WTC11 (cell line): ENCODE data around the gene TMEM38A. TPM values are rescaled to one million over a fixed set of nuclear protein-coding genes. Genes with fewer than 3 reads are reported as not detected.

Experiments used
- EMX1 ChIP-seq: fragments of 250-450 bp; sonication (Bioruptor Pico); IDR thresholded peaks from 2 replicates; pipeline ENCODE4 v1.8.0; 2021; ENCODE audit warnings: mild to moderate bottlenecking
- ESRRA ChIP-seq: sonication (generic); formaldehyde crosslinking; IDR thresholded peaks from 2 replicates; pipeline ENCODE4 v1.8.1; 2022; ENCODE audit warnings: mild to moderate bottlenecking, missing genetic modification reagents, borderline replicate concordance
- FOXP1 ChIP-seq: sonication (generic); formaldehyde crosslinking; IDR thresholded peaks from 2 replicates; pipeline ENCODE4 v1.8.0; 2022; ENCODE audit warnings: missing genetic modification reagents, mild to moderate bottlenecking, moderate library complexity, borderline replicate concordance
- GABPB1 ChIP-seq: sonication (generic); formaldehyde crosslinking; IDR thresholded peaks from 2 replicates; pipeline ENCODE4 v1.8.1; 2023; ENCODE audit warnings: mild to moderate bottlenecking, missing genetic modification reagents
- GTF2I ChIP-seq: fragments of 250-450 bp; sonication (Bioruptor Pico); conservative IDR thresholded peaks from 2 replicates; pipeline ENCODE4 v1.4.0; 2021; ENCODE audit warnings: mild to moderate bottlenecking
- JAZF1 ChIP-seq: fragments of 250-450 bp; sonication (Bioruptor Pico); IDR thresholded peaks from 2 replicates; pipeline ENCODE4 v1.9.0; 2021; ENCODE audit warnings: moderate library complexity, mild to moderate bottlenecking, inconsistent platforms
- NR1H2 ChIP-seq: sonication (generic); formaldehyde crosslinking; IDR thresholded peaks from 2 replicates; pipeline ENCODE4 v1.9.0; 2021; ENCODE audit warnings: mild to moderate bottlenecking, moderate library complexity, missing genetic modification reagents
- OVOL2 ChIP-seq: fragments of 250-450 bp; sonication (Bioruptor Pico); IDR thresholded peaks from 2 replicates; pipeline ENCODE4 v1.9.0; 2021; ENCODE audit warnings: mild to moderate bottlenecking, borderline replicate concordance
- PRRX2 ChIP-seq: fragments of 250-450 bp; sonication (Bioruptor Pico); IDR thresholded peaks from 2 replicates; pipeline ENCODE4 v1.8.0; 2021; ENCODE audit warnings: mild to moderate bottlenecking
- ZNF232 ChIP-seq: sonication (generic); formaldehyde crosslinking; IDR thresholded peaks from 2 replicates; pipeline ENCODE4 v1.8.0; 2022; ENCODE audit warnings: mild to moderate bottlenecking, missing genetic modification reagents
- ZNF423 ChIP-seq: fragments of 250-450 bp; sonication (Bioruptor Pico); IDR thresholded peaks from 2 replicates; pipeline ENCODE4 v2.1.2; 2022; ENCODE audit warnings: mild to moderate bottlenecking, moderate library complexity
- total RNA-seq: library from RNA; stranded (reverse); gene quantifications from 3 replicates; pipeline ENCODE4 v1.2.3, GENCODE V29; 2021
- TF ChIP-seq, protein P1 (sequence below): sonication (generic); formaldehyde crosslinking; IDR thresholded peaks from 2 replicates; pipeline ENCODE4 v1.8.0; 2023; ENCODE audit warnings: mild to moderate bottlenecking, missing genetic modification reagents
- TF ChIP-seq, protein P2 (sequence below): sonication (generic); formaldehyde crosslinking; IDR thresholded peaks from 2 replicates; pipeline ENCODE4 v1.8.0; 2023; ENCODE audit warnings: missing genetic modification reagents
- TF ChIP-seq, protein P3 (sequence below): sonication (generic); formaldehyde crosslinking; IDR thresholded peaks from 2 replicates; pipeline ENCODE4 v1.8.1; 2023; ENCODE audit warnings: mild to moderate bottlenecking, missing genetic modification reagents, moderate library complexity
- TF ChIP-seq, protein P4 (sequence below): sonication (generic); formaldehyde crosslinking; IDR thresholded peaks from 2 replicates; pipeline ENCODE4 v1.8.1; 2023; ENCODE audit warnings: mild to moderate bottlenecking, missing genetic modification reagents, borderline replicate concordance
- TF ChIP-seq, protein P5 (sequence below): sonication (generic); formaldehyde crosslinking; IDR thresholded peaks from 2 replicates; pipeline ENCODE4 v1.8.1; 2023; ENCODE audit warnings: mild to moderate bottlenecking, missing genetic modification reagents
- TF ChIP-seq, protein P6 (sequence below): sonication (generic); formaldehyde crosslinking; conservative IDR thresholded peaks from 2 replicates; pipeline ENCODE4 v1.8.1; 2022; ENCODE audit warnings: mild to moderate bottlenecking, missing genetic modification reagents
- TF ChIP-seq, protein P7 (sequence below): fragments of 250-450 bp; sonication (Bioruptor Pico); conservative IDR thresholded peaks from 2 replicates; pipeline ENCODE4 v1.9.0; 2021; ENCODE audit warnings: mild to moderate bottlenecking
- TF ChIP-seq, protein P8 (sequence below): sonication (generic); formaldehyde crosslinking; IDR thresholded peaks from 2 replicates; pipeline ENCODE4 v1.8.1; 2022; ENCODE audit warnings: missing genetic modification reagents, borderline replicate concordance
- TF ChIP-seq, protein P9 (sequence below): sonication (generic); formaldehyde crosslinking; IDR thresholded peaks from 2 replicates; pipeline ENCODE4 v1.8.0; 2022; ENCODE audit warnings: mild to moderate bottlenecking, missing genetic modification reagents
- TF ChIP-seq, protein P10 (sequence below): sonication (generic); formaldehyde crosslinking; IDR thresholded peaks from 2 replicates; pipeline ENCODE4 v1.8.1; 2022; ENCODE audit warnings: mild to moderate bottlenecking, moderate library complexity, missing genetic modification reagents

Gene TMEM38A
- total RNA-seq, 1 experiment from 2014 or later = 9.5 TPM

DNA sequence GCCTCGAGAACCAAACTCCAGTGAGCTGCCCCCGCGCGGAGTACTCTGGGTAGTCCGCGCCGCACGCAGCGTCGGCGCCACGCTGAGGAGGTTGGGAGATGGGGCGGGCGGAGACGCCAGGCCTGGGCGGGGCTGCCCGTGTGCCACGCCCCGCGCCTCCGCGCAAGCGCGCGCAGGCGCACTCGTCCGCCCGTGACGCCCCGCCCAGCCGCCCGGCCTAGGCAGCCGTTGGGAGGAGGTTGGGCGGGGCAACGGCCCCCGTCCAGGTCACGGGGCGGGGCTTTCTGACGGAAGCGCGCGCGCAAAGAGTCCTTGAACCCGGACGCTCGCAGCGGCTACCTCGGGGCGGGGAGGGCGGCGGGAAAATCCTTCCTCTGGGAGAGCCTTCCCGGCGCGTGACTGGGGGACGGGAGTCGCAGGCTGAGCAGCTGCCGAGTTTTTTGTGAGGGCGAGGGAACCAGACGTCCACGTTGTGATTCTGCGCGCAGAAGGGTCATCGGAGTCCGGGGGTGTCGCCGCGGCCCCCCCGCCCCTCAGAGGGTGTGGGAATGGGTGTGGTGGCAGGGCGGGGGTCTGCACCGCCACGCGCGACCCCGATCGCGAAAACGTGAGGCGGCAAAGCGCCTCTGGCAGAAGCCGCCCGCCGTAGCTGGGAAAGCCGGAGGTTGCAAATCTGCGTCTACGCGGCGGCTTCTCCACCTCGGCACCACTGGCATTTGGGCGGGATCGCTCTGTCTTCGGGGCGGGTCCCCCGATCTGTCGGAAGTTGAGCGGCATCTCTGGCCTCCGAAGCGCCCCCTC is 32.6 kb upstream of the TMEM38A start, which contains the start of gene MED26 (continued):
- TF ChIP-seq, protein P1, sequence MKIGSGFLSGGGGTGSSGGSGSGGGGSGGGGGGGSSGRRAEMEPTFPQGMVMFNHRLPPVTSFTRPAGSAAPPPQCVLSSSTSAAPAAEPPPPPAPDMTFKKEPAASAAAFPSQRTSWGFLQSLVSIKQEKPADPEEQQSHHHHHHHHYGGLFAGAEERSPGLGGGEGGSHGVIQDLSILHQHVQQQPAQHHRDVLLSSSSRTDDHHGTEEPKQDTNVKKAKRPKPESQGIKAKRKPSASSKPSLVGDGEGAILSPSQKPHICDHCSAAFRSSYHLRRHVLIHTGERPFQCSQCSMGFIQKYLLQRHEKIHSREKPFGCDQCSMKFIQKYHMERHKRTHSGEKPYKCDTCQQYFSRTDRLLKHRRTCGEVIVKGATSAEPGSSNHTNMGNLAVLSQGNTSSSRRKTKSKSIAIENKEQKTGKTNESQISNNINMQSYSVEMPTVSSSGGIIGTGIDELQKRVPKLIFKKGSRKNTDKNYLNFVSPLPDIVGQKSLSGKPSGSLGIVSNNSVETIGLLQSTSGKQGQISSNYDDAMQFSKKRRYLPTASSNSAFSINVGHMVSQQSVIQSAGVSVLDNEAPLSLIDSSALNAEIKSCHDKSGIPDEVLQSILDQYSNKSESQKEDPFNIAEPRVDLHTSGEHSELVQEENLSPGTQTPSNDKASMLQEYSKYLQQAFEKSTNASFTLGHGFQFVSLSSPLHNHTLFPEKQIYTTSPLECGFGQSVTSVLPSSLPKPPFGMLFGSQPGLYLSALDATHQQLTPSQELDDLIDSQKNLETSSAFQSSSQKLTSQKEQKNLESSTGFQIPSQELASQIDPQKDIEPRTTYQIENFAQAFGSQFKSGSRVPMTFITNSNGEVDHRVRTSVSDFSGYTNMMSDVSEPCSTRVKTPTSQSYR (CRISPR knock-in tag) = no peak; the same call in 1 of the 2 replicates
- no peak for TF ChIP-seq ZNF423
- TF ChIP-seq, protein P2, sequence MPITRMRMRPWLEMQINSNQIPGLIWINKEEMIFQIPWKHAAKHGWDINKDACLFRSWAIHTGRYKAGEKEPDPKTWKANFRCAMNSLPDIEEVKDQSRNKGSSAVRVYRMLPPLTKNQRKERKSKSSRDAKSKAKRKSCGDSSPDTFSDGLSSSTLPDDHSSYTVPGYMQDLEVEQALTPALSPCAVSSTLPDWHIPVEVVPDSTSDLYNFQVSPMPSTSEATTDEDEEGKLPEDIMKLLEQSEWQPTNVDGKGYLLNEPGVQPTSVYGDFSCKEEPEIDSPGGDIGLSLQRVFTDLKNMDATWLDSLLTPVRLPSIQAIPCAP (CRISPR knock-in tag) = no peak
- no peak for TF ChIP-seq ESRRA (CRISPR knock-in tag)
- TF ChIP-seq JAZF1 (CRISPR knock-in tag) = no peak
- TF ChIP-seq, protein P3, sequence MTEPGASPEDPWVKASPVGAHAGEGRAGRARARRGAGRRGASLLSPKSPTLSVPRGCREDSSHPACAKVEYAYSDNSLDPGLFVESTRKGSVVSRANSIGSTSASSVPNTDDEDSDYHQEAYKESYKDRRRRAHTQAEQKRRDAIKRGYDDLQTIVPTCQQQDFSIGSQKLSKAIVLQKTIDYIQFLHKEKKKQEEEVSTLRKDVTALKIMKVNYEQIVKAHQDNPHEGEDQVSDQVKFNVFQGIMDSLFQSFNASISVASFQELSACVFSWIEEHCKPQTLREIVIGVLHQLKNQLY (CRISPR knock-in tag) = no peak
- TF ChIP-seq FOXP1 = no peak
- TF ChIP-seq, protein P4, sequence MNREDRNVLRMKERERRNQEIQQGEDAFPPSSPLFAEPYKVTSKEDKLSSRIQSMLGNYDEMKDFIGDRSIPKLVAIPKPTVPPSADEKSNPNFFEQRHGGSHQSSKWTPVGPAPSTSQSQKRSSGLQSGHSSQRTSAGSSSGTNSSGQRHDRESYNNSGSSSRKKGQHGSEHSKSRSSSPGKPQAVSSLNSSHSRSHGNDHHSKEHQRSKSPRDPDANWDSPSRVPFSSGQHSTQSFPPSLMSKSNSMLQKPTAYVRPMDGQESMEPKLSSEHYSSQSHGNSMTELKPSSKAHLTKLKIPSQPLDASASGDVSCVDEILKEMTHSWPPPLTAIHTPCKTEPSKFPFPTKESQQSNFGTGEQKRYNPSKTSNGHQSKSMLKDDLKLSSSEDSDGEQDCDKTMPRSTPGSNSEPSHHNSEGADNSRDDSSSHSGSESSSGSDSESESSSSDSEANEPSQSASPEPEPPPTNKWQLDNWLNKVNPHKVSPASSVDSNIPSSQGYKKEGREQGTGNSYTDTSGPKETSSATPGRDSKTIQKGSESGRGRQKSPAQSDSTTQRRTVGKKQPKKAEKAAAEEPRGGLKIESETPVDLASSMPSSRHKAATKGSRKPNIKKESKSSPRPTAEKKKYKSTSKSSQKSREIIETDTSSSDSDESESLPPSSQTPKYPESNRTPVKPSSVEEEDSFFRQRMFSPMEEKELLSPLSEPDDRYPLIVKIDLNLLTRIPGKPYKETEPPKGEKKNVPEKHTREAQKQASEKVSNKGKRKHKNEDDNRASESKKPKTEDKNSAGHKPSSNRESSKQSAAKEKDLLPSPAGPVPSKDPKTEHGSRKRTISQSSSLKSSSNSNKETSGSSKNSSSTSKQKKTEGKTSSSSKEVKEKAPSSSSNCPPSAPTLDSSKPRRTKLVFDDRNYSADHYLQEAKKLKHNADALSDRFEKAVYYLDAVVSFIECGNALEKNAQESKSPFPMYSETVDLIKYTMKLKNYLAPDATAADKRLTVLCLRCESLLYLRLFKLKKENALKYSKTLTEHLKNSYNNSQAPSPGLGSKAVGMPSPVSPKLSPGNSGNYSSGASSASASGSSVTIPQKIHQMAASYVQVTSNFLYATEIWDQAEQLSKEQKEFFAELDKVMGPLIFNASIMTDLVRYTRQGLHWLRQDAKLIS (CRISPR knock-in tag) = no peak
- TF ChIP-seq, protein P5, sequence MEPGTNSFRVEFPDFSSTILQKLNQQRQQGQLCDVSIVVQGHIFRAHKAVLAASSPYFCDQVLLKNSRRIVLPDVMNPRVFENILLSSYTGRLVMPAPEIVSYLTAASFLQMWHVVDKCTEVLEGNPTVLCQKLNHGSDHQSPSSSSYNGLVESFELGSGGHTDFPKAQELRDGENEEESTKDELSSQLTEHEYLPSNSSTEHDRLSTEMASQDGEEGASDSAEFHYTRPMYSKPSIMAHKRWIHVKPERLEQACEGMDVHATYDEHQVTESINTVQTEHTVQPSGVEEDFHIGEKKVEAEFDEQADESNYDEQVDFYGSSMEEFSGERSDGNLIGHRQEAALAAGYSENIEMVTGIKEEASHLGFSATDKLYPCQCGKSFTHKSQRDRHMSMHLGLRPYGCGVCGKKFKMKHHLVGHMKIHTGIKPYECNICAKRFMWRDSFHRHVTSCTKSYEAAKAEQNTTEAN (CRISPR knock-in tag) = peak; percentile 82; the same call in 1 of the 2 replicates
- TF ChIP-seq OVOL2 (CRISPR knock-in tag) = no peak
- TF ChIP-seq, protein P6, sequence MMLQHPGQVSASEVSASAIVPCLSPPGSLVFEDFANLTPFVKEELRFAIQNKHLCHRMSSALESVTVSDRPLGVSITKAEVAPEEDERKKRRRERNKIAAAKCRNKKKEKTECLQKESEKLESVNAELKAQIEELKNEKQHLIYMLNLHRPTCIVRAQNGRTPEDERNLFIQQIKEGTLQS (CRISPR knock-in tag) = no peak
- no peak for TF ChIP-seq GABPB1
- TF ChIP-seq, protein P7, sequence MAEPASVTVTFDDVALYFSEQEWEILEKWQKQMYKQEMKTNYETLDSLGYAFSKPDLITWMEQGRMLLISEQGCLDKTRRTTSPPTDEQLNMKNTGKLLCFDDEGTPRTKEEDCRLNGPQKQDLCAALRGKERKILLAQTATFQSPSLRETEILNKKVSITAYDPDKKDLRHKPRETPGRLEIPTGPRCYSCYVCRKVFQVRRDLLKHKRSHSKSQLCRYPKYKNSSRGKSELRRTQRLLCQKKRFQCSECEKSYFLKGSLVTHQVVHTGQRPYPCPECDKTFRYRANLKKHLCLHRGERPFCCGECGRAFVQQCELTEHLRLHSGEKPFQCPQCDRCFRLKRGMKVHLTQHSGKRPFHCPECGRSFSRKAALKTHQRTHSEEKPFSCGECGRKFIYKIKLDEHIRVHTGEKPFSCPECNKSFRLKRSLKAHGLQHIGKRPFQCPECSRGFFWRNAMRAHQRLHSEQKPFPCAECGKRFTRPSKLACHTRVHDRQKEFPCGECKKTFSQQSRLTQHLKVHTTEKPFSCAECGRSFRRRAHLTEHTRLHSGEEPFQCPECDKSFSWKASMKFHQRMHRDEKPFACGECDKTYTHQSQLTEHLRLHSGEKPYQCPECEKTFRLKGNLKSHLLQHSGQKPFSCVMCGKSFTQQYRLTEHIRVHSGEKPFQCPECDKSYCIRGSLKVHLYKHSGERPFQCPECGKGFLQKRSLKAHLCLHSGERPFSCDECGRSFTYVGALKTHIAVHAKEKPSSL (CRISPR knock-in tag) = no peak
- peak; percentile 39; the same call in 1 of the 2 replicates for TF ChIP-seq ZNF232
- TF ChIP-seq EMX1 (CRISPR knock-in tag) = no peak
- TF ChIP-seq GTF2I (CRISPR knock-in tag) = no peak
- TF ChIP-seq, protein P8, sequence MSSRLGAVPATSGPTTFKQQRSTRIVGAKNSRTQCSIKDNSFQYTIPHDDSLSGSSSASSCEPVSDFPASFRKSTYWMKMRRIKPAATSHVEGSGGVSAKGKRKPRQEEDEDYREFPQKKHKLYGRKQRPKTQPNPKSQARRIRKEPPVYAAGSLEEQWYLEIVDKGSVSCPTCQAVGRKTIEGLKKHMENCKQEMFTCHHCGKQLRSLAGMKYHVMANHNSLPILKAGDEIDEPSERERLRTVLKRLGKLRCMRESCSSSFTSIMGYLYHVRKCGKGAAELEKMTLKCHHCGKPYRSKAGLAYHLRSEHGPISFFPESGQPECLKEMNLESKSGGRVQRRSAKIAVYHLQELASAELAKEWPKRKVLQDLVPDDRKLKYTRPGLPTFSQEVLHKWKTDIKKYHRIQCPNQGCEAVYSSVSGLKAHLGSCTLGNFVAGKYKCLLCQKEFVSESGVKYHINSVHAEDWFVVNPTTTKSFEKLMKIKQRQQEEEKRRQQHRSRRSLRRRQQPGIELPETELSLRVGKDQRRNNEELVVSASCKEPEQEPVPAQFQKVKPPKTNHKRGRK (CRISPR knock-in tag) = no peak
- peak; percentile 65; the same call in 1 of the 2 replicates for TF ChIP-seq PRRX2
- TF ChIP-seq NR1H2 = no peak
- TF ChIP-seq, protein P9, sequence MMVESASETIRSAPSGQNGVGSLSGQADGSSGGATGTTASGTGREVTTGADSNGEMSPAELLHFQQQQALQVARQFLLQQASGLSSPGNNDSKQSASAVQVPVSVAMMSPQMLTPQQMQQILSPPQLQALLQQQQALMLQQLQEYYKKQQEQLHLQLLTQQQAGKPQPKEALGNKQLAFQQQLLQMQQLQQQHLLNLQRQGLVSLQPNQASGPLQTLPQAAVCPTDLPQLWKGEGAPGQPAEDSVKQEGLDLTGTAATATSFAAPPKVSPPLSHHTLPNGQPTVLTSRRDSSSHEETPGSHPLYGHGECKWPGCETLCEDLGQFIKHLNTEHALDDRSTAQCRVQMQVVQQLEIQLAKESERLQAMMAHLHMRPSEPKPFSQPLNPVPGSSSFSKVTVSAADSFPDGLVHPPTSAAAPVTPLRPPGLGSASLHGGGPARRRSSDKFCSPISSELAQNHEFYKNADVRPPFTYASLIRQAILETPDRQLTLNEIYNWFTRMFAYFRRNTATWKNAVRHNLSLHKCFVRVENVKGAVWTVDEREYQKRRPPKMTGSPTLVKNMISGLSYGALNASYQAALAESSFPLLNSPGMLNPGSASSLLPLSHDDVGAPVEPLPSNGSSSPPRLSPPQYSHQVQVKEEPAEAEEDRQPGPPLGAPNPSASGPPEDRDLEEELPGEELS (CRISPR knock-in tag) = 0 out of 2 replicates have a peak, but pooled peaks have one; percentile 33
- TF ChIP-seq, protein P10, sequence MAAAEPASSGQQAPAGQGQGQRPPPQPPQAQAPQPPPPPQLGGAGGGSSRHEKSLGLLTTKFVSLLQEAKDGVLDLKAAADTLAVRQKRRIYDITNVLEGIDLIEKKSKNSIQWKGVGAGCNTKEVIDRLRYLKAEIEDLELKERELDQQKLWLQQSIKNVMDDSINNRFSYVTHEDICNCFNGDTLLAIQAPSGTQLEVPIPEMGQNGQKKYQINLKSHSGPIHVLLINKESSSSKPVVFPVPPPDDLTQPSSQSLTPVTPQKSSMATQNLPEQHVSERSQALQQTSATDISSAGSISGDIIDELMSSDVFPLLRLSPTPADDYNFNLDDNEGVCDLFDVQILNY (CRISPR knock-in tag) = peak; percentile 76
